Epithelial cell of esophagus (primary cell): Measurements from ENCODE around the gene ENHO.

ENCODE experiments used
- DNase-seq: peaks from one replicate; pipeline ENCODE4 v3.0.0; 2010; ENCODE audit warnings: low read depth
- H3K4me3 ChIP-seq: 2 replicates; pipeline ENCODE4 v1.5.1; 2011; ENCODE audit warnings: mild to moderate bottlenecking, low read length, control low read depth
- CTCF ChIP-seq: IDR thresholded peaks from 2 replicates; pipeline ENCODE4 v1.5.1; 2011; ENCODE audit warnings: low read depth, mild to moderate bottlenecking, low read length, control low read depth, inconsistent platforms; ENCODE audit not compliant: insufficient read depth; ENCODE audit errors: missing control alignments

Gene ENHO

GRCh38 chr9:34514401-34514800 is 8.4 kb downstream of the ENHO start:
- H3K4me3 ChIP-seq: no peak overlapping the region
- no peak for TF ChIP-seq CTCF
- no peak for DNase-seq

- no peak overlapping the region for H3K4me3 ChIP-seq
- DNase-seq: no peak
- TF ChIP-seq CTCF: no peak
These were observed 9.1 kb downstream of the ENHO start for GRCh38 chr9:34513567-34514214.

- TF ChIP-seq CTCF: no peak
- H3K4me3 ChIP-seq: no peak overlapping the region
- no peak for DNase-seq
These were observed 10.4 kb downstream of the ENHO start for GRCh38 chr9:34512131-34513078.

- DNase-seq: no peak
- TF ChIP-seq CTCF: no peak
- H3K4me3 ChIP-seq: no peak overlapping the region
These were observed 12.0 kb downstream of the ENHO start for GRCh38 chr9:34510497-34511468.

- no peak for TF ChIP-seq CTCF
- DNase-seq: no peak
- no peak overlapping the region for H3K4me3 ChIP-seq
These were observed 13.8 kb downstream of the ENHO start for GRCh38 chr9:34508951-34509350.

- DNase-seq: no peak
- no peak overlapping the region for H3K4me3 ChIP-seq
- TF ChIP-seq CTCF: no peak
These were observed 14.3 kb downstream of the ENHO start for GRCh38 chr9:34508463-34508862.
